DMS153 (cell line): Measurements from ENCODE around the gene TNFRSF13B.
"Not testable (repeated sequence)": the region's sequence is repeated elsewhere in the genome, so short reads cannot be mapped to it uniquely, and the experiment has no call there.

ENCODE experiments used
- DNase-seq: peaks from one replicate; lab custom pipeline; 2025; lab: John Stamatoyannopoulos, UW

TNFRSF13B gene

DNA sequence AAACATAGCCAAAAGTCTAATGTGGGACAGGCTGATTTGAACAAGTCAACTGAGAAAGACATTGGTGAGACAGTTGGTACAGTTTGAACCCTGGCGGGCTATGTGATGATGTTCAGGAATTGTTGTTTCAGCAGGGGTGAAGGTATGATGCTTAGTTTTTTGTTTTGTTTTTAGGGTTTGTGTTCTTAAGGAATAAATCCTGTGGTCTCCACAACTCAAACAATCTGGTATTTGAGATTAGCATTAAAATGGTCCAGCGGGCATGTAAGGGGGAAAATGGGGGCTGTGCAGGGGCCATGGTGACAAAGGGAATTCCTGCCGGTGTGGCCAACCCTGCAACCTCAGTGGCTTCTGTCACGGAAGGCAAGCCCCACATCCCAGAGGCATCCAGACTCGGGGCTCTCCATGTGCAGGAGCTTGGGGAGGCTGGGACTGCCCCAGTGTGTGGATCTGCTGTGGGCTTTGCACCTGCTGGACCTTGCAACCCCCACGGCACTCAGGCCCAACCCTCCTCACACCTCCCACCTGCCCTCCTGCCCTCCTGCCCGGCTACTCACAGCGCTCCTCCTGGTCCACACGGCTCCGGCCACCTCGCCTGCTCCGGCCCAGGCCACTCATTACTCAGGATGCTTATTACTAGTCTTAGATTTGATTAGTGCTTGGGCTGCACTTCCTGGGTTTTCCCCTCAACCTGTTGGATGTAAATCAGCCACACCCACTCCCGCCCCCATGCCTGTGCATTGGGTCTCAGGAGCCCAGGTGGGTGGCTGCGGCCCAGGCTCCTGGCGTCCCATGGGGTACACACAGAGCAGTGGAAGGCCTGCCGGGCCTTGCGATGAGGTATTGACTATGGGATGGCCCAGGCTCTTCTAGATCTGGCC lies at the start of gene TNFRSF13B:
Gene TNFRSF13B (minus strand): TSS at position 661 of the 881 bp plus-strand sequence. CDS start 43 bp downstream, at position 618.
- DNase-seq: no peak

DNA sequence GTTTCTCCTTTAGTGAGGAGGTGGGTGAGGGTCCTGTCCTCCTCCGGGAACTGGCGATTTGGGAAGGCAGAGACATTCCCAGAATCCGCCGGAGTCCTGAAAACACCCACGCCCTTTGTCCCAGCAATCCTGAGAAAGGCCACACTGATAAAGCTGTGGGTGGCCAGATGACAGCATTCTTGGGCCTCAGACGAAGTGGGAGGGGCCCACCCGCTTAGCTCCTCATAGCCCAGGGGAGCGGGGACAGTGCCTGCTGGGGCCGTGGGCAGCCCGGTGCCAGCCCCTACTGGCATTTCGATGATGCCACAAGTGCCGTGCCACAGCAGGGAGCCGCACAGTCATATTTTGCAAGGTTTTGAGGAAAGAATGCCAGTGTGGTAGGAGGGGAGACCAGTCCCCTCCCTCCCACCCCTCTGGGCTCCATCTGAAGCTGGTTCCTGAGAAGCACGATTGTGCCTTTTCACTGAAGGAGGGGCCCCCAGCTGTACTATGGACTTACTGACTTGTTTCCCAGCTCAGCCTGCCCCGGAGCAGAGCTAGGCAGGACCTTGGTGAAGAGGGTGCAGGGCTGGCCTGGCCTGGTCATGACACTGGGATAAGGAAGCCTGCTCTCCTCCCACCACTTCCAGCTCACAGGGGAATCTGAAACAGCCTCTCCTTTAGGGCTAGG lies 49.4 kb upstream of the TNFRSF13B start:
- no peak for DNase-seq

DNA sequence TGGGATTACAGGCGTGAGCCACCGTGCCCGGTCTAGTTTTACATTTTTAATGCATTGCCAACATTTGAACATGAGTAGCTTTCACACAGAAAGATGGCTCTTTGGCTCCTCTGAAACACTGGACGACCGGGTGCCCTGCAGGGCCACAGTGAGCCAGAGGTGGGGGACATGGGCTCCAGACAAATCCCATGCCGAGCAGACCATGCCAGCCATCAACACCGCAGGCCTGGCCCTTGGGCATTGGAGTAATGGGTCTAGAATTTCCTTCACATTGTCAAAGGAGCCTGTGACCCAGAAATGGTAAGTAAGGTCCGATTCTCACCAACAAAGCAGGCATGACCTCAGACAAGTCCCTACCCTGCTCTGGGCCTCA lies 48.9 kb upstream of the TNFRSF13B start:
- no peak for DNase-seq

DNA sequence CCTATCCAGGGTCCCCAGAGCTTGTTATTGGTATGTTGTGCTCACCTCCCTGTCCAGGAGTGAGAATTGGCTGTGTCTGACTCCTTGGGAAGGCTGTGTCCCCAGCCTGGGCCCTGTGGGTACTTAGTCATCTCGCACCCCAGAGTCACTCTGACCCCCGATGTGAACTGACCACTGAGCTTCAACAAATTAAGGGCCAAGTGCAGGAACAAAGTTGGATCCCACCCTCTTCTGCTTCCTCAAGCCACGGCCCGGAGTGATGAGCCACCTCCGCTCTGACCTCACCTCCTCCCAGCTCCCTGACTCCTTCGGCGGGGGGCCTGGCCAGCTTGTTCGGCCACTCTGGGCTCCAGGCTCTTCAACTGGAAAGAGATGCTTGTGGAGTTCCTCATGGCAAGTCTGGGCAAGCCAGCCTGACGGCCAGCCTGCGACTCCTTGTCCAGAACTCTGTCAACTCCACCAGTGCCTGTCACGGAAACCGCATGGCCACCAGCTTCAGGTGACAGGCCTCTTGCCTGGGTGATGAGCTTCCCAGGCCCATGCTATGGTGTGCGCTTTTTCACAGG lies 48.1 kb upstream of the TNFRSF13B start:
- DNase-seq: no peak

DNA sequence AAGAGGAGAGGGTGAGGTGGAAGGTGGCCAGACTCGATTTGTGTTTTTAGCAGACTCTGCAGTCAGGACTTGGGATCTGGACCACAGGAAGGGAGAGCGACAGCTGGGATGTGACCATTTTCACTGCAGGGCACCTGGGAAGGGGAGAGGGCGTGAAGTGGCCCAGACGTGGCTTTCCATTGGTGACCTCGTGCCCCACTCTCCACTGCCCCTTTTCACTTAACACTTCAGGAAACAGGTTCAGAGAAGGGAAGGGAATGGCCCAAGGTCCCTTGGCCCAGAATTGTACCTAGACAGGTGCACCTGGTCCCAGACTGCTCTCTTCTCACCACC lies 47.5 kb upstream of the TNFRSF13B start:
- no peak for DNase-seq

DNA sequence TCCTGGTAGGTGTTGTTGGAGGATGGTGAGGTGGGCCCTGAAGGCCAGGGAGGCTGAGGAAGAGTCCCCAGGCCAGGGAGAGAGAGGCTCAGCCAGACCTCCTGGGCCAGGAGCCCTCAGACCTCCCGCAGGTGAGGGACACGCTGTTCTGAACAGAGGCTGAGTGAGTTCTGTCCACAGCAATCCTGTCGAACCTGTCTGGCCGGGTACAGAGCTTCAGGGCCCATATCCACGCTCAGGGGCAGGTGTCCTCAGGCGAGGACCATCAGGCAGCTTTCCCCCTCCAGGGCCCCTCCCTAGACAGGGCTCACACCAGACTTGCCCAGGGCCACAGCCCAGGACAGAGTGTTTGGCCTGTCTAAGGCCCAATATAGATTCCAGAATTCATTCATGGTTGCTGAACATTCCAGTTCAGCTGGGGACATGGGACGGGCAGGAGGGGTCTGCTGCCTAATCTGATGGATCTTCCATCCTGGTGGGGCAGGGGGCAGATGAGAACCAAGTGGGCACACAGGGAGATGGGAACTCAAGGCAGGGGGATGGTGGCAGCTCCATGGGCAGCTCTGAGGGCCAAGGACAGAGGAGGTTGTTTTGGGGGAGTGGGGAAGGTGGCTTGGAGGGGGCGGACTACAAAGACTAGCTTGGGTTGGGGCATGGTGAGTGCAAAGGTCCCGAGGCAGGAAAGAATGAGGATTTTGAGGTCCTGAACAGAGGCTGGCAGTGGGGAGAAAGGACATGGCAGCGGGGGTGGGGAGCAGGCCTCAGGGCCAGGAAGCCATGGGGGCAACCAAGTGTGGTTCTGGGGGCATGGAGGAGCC lies 46.9 kb upstream of the TNFRSF13B start:
- DNase-seq: no peak

DNA sequence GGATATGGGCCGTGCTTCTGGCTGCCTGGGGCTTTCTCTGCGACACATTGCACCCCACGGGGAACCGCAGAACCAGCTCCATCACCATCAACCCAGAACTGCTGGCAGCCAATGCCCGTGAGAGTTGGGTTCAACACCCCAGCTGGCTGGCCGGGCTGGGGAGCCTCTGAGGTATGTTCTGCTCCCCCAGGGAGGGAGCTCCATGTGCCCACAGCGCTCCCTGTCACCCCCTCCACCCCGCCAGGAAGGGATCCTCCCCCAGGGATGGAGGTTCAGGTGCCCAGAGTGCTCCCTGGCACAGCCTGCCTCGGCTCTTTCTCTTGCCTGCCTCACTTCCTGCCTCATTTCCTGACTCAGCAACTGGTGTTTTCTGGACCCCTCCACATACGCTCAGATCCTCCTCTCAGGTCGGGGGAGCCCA lies 46.1 kb upstream of the TNFRSF13B start:
- DNase-seq: no peak

DNA sequence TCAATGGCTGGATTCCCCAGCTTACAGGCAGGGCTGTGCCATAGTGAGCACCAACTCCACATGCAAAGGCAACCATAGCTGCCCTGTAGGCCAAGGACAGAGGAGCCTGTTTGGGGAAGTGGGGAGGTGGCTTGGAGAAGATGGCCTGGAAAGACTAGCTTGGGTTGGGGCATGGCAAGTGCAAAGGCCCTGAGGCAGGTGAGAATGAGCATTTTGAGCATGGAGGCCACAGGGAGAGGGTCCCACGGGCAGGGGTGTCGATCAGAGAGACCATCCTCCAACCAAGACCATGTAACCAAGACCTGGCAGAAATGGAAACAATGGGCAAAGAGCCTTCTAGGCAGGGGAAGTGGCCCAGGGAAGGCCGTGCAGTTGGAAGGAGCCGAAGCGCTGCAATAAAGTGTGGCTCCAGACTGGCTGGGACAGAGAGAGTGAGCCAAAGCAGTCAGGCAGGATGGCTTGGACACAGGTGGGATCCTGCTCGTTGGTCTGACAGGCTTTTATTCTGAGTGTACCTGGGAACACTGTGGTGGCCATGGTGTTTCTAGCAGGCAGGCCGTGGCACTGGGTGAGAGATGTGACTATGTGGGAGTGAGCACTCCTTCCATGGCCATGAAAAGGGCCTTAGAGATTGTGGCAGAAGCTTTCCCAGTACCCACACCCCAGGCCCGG lies 45.6 kb upstream of the TNFRSF13B start:
- no peak for DNase-seq

DNA sequence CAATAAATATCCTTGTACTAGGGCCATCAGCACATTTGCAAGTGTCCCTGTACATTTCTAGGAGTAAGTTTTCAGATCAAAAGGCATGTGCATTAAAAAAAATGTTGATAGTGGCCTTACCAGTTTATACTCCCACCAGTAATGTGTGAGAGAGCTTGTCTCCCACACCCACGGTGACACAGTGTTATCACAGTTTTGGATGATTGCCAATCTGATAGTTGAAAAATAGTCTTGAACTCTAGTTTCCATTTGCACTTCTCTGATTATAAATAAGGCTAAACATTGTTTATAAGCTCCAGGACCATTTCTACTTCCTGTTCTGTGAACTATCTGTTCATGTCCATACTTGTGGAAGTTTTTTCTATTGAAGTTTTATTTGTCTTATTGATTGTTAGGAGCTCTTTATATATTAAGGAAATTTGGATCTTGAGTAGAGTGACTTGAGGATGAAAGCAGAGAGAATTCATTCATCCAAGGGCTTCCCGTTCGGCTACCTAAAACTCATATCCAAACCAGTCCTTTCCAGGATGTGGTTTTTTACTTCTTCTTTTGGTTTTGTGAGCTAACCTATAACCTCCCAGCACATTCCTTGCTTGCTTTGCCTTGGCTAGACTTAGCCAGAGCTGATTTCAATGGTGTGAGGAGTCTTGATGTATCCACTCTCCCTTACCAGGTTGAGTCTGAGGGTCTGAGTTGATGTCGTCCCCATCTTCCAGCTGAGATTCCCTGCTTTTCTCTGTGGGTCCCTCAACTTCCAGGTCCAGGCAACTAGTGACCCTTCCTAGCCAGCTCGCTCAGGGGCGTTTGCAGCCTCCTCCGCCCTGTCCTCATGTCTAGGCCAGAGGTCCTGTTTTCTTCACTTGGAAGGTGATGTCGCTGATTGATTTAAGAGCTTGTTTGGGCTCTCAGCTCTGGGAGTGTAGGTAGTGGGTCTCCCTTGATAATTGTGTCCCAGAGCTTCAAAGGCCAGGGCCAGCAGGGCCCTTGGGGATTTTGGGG lies 44.6 kb upstream of the TNFRSF13B start:
- not testable (repeated sequence) for DNase-seq

DNA sequence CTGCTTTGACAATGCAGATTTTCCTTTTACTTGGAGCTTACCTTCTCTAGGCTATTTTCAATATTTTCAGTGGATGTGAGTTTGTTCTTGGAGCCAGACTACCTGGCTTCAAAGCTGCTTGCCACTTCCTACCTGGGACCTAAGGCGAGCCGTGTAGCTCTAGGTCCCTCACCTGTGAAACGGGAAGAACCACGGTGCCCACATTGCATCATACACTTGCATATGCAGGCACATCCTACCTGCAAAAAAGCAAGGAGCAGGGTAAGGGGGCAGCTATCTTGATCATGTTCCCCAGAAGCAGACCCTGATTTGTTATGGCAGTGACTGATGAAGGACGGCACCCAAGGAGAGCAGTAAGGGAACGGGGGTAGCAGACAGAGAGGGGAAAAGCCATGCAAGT lies 43.3 kb upstream of the TNFRSF13B start:
- DNase-seq: no peak

DNA sequence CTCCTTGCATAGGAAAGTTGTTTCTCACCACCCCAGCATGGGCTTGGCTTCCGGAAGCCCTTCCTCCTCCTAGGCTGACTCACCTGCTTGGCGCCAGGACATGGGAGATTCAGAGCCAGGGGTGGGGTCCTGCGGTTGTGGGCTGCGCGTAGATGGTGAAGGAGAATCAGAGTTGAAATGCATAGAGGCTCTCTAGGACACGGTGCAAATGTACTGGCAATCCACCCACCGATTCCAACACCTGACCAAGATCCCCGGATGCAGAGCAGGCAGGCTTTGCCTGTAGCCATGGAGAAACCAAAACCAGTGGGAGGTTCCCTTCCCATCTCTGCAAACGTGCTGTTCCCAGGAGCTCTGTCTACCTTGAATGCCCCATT lies 42.8 kb upstream of the TNFRSF13B start:
- DNase-seq: not testable (repeated sequence)

DNA sequence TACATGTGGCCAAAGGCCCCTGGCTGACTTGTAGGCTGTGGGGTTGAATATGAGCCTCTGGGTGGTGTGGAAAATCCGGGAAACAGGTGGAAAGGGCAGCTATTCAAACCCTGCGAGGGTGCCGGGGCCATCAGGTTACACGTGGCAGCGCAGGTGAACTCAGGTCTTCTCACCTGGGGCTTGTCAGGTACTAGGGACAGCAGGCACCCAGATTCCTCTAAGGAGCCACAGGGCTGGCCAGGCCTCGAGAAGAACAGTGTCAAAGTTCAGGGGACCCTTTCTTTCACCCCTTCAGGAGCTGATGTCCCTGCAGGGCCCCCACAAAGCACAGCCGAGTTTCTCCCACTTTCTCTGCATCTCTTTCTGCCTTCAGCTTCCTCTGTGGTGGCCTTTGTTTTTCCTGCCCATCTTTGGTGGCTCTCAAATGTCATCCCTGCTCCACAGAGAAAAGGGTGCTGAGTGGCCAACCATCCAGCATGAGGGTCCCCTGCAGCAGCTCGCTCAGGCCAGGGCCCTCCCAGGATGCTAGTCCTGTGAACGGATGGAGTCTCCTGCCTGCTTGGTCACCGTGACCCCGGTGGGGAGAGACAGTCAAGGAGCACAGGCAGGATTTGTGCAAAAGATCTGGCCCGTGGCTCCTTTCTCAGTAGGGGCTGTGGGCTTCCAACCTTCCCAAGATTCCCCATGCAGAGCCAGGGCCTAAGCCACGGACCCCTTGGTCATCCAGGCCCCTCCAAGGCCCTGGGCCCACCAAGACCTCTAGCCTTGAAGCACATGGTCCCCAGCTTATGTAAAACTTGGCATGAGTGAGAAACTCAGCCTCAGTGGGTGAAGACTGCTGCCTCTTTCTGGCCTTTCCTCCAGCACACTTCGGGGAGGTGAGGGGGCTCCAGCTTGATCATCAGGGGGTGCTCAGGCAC lies 42.2 kb upstream of the TNFRSF13B start:
- DNase-seq: not testable (repeated sequence)

DNA sequence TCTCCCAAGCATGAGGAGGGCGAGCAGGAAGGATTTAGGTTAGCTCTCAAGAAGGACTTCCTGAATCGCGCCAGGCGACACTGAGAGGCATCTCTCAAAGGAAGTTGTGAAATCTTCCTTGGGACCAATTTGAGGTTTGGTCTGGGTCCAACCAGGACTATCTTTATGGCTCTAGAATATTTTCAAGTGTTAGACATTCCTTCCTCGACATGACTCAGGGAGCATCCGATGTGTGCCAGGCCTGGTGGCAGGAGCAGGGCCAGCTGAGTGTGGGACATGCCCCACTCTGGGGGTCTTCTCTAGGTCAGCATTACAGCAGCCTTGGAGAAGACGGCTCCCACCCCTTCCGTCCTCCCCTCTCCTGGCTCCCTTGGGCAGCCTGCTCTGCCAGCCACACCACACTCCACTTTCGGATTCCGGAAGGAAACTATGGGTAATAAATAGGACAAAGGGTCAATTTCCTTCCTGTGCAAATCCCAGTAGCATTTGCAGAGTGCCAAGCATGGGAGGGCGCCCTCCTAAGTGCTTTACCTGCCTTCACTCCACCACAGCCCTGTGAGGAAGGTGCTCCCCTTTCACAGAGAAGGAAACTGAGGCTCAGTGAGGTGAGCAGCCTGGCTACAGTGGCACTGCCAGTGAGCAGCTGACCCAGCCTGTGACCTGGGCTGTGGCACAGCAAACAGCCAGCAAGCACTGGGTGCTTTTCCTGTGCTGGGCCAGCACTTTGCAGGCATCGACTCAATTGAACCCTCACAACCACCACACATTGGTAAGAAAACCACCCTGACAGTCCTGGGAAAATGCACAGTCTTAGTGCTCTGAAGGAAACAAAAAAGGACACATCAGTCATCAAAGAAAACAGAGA lies 39.4 kb upstream of the TNFRSF13B start:
- DNase-seq: not testable (repeated sequence)

DNA sequence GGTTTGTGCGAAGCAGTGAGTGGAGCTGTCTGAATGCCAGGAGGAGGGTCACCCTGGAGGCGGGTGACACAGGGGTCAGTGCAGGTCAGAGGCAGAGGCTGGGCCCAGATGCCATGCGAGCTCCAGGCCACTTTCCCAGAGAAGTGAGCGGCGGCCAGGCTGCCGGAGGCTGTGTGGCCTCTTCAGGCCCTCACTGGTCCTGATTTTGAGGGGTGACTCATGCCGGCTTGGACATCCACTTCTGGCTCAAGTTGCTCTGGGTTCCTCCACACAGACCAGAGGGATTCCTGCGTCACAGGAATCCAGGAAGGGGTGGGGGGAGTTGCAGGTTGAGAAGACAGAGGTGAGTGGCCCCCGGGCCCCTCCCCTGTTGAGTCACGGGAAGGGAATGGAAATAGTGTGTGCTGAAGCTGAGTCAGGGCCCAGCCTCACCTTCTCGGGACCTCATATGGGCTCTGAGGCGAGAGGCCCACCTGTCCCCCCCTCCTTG lies 38.7 kb upstream of the TNFRSF13B start:
- DNase-seq: not testable (repeated sequence)

DNA sequence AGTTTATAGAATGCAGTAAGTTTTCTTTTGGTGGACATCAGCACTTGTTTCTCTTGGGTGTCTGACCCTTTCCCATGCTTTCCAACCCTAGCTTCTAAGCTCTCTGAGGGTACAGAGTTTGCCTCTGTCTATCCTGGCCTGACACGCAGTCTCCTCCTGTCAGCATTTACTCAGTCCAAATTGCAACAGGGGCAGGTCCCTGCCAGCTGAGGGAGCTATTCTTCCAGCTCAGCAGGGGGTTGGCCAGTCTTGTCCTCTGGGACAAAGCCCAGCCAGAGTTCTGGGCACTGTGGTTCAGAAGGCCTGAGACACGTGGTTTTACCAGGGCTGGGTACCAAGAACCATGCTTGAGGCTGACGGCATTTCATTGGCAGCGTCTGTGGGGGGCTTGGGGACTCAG lies 38.1 kb upstream of the TNFRSF13B start:
- not testable (repeated sequence) for DNase-seq

DNA sequence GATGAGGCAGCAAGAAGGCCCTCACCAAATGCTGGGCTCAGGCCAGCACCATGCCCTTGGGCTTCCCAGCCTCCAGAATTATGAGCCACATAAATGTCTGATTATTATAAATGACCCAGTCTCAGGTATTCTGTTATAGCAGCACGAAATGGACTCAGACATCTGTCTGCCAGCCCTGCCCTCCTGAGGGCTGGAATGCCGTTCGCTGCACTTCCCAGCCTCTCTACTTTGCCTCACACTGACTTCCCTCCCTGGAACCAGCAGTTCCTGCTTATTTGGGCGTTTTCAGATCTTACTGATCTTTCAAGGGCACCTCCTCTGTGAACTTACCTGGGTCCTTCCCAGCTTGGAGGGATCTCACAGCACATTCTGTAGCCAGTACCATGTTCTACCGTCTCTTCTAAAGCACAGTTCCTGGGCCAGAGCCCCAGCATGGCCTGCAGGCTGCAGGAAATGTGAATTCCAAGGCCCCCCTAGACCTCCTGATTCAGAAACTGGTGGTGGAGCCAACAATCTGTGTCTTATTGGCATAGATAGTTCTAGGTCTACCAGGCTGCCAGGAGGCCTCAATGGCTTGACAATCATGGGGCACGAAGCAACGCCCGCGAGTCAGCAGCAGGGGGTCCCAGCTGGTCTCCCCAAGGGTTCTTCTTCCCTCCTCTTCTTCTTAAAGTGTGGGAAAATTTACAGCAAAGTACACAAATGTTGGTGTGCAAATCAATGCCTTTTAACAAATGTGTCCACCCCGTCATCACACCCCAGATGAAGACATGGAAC lies 36.9 kb upstream of the TNFRSF13B start:
- DNase-seq: not testable (repeated sequence)

DNA sequence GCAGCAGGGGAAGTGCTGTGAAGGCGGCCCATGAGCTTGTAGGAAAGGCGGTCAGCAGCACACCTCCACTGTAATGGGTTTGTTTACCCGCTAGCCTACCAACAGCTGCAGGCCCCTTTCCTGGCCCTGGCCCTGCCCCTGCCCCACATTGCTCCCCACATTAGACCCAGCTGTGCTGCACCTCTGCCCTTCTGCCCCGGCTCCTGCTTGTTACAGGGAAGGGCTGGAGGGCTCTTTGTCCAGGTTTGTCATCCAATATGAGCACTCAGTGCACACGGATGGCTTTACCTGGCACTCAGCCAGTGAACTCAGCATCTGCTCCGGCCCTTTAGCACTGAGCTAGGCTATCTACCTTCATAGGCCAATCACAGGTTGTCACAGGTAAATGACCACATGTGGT lies 36.0 kb upstream of the TNFRSF13B start:
- DNase-seq: not testable (repeated sequence)
